Retinal pigment epithelial cell (primary cell): ENCODE results near the gene PPM1J.
"Not testable (repeated sequence)": the region's sequence is repeated elsewhere in the genome, so short reads cannot be mapped to it uniquely, and the experiment has no call there.

ENCODE experiments used
- DNase-seq: peaks from one replicate; pipeline ENCODE4 v3.0.0-alpha.2; 2010; ENCODE audit warnings: low read depth
- H3K4me3 ChIP-seq: 2 replicates; pipeline ENCODE4 v1.5.1; 2011; ENCODE audit warnings: mild to moderate bottlenecking, low read length, control low read depth, moderate library complexity
- CTCF ChIP-seq: conservative IDR thresholded peaks from 2 replicates; pipeline ENCODE4 v1.5.1; 2011; ENCODE audit warnings: low read depth, low read length, control low read depth, inconsistent platforms

The PPM1J gene

GRCh38 chr1:112727716-112728115 lies 12.6 kb upstream of the PPM1J start:
- no peak for DNase-seq
- no peak overlapping the region for H3K4me3 ChIP-seq
- no peak for TF ChIP-seq CTCF

- not testable (repeated sequence) for H3K4me3 ChIP-seq, DNase-seq
These were observed 9.1 kb upstream of the PPM1J start for GRCh38 chr1:112724240-112724639.

GRCh38 chr1:112723511-112723839 lies 8.3 kb upstream of the PPM1J start:
- no peak for DNase-seq
- H3K4me3 ChIP-seq = no peak overlapping the region
- TF ChIP-seq CTCF = no peak

GRCh38 chr1:112722601-112723510 lies 7.7 kb upstream of the PPM1J start:
- TF ChIP-seq CTCF = peak; percentile 11
- H3K4me3 ChIP-seq = no peak overlapping the region
- DNase-seq = peak; percentile 30

GRCh38 chr1:112721966-112722524 lies 6.9 kb upstream of the PPM1J start:
- no peak for DNase-seq
- no peak overlapping the region for H3K4me3 ChIP-seq
- no peak for TF ChIP-seq CTCF

- DNase-seq, H3K4me3 ChIP-seq: not testable (repeated sequence)
These were observed 6.2 kb upstream of the PPM1J start for GRCh38 chr1:112721294-112721693.

- no peak for TF ChIP-seq CTCF
- no peak overlapping the region for H3K4me3 ChIP-seq
- DNase-seq = no peak
These were observed 5.7 kb upstream of the PPM1J start for GRCh38 chr1:112720800-112721199.

GRCh38 chr1:112719706-112720105 lies 4.6 kb upstream of the PPM1J start:
- TF ChIP-seq CTCF = no peak
- no peak for DNase-seq
- no peak overlapping the region for H3K4me3 ChIP-seq
